ENCODE measurements around the gene EGFL7.

Gene EGFL7

GRCh38 chr9:136662656-136663581 is at the start of gene EGFL7:
Gene EGFL7 (plus strand): TSS chr9:136662916. CDS start chr9:136668283, 5,367 bp downstream.
- DNase-seq (ENCODE audit: low read depth in 1 of 2, low spot score in 1 of 2) = no peak

GRCh38 chr9:136613824-136614371 is 48.8 kb upstream of the EGFL7 start:
- no peak for DNase-seq (ENCODE audit: low read depth in 1 of 2, low spot score in 1 of 2)

GRCh38 chr9:136614372-136614922 is 48.3 kb upstream of the EGFL7 start:
- DNase-seq (ENCODE audit: low read depth in 1 of 2, low spot score in 1 of 2) = no peak

GRCh38 chr9:136614967-136615623 is 47.6 kb upstream of the EGFL7 start:
- DNase-seq (ENCODE audit: low read depth in 1 of 2, low spot score in 1 of 2) = no peak

- no peak for DNase-seq (ENCODE audit: low read depth in 1 of 2, low spot score in 1 of 2)
These were observed 46.9 kb upstream of the EGFL7 start for GRCh38 chr9:136615631-136616306.

- no peak for DNase-seq (ENCODE audit: low read depth in 1 of 2, low spot score in 1 of 2)
These were observed 46.4 kb upstream of the EGFL7 start for GRCh38 chr9:136616307-136616635.

- DNase-seq (ENCODE audit: low read depth in 1 of 2, low spot score in 1 of 2) = no peak
These were observed 45.6 kb upstream of the EGFL7 start for GRCh38 chr9:136616948-136617695.

- DNase-seq (ENCODE audit: low read depth in 1 of 2, low spot score in 1 of 2) = no peak
These were observed 44.8 kb upstream of the EGFL7 start for GRCh38 chr9:136617746-136618579.

GRCh38 chr9:136618580-136619547 is 43.9 kb upstream of the EGFL7 start:
- no peak for DNase-seq (ENCODE audit: low read depth in 1 of 2, low spot score in 1 of 2)

- no peak for DNase-seq (ENCODE audit: low read depth in 1 of 2, low spot score in 1 of 2)
These were observed 42.8 kb upstream of the EGFL7 start for GRCh38 chr9:136619742-136620440.

- DNase-seq (ENCODE audit: low read depth in 1 of 2, low spot score in 1 of 2) = no peak
These were observed 42.2 kb upstream of the EGFL7 start for GRCh38 chr9:136620441-136621018.

- no peak for DNase-seq (ENCODE audit: low read depth in 1 of 2, low spot score in 1 of 2)
These were observed 41.5 kb upstream of the EGFL7 start for GRCh38 chr9:136621019-136621733.

- no peak for DNase-seq (ENCODE audit: low read depth in 1 of 2, low spot score in 1 of 2)
These were observed 41.0 kb upstream of the EGFL7 start for GRCh38 chr9:136621734-136622093.

- DNase-seq (ENCODE audit: low read depth in 1 of 2, low spot score in 1 of 2) = no peak
These were observed 40.2 kb upstream of the EGFL7 start for GRCh38 chr9:136622538-136622948.

GRCh38 chr9:136623016-136623841 is 39.5 kb upstream of the EGFL7 start:
- no peak for DNase-seq (ENCODE audit: low read depth in 1 of 2, low spot score in 1 of 2)

- no peak for DNase-seq (ENCODE audit: low read depth in 1 of 2, low spot score in 1 of 2)
These were observed 38.9 kb upstream of the EGFL7 start for GRCh38 chr9:136623842-136624183.

Measured in activated T-helper 1 cell treated with anti-CD3 and anti-CD28 coated beads, Interleukin-2, amount 50 U/mL, for 16 hours (primary cell).